ENCODE results near the gene PPFIA4.

GRCh38 chr1:203082571-203083462, 56.5 kb downstream of the PPFIA4 start:
- TF ChIP-seq CTCF (IDR thresholded peaks at IDR 0.05), result no peak
- no peak for TF ChIP-seq ZFX (IDR thresholded peaks at IDR 0.05; ENCODE audit: borderline replicate concordance)

Measured in 22Rv1 (cell line).